RWPE2 (cell line): Measurements from ENCODE around the gene PTS.

ENCODE experiments used
- ATAC-seq: fragments of 200-7000 bp; cut with Tn5 transposase; 3 replicates; pipeline ENCODE4 v1.9.1; 2021; ENCODE audit warnings: low read depth
- DNase-seq: peaks from one replicate; pipeline ENCODE4 v3.0.0-alpha.2; 2020; ENCODE audit warnings: low spot score
- H3K27ac ChIP-seq: fragments of 450-650 bp; 2 replicates; pipeline ENCODE4 v1.5.1; 2017; ENCODE audit warnings: mild to moderate bottlenecking; ENCODE audit not compliant: poor library complexity, severe bottlenecking
- H3K27me3 ChIP-seq: fragments of 250-450 bp; sonication (Bioruptor Pico); 2 replicates; pipeline ENCODE4 v1.5.1; 2021; ENCODE audit warnings: mild to moderate bottlenecking, moderate library complexity; ENCODE audit not compliant: insufficient read depth, poor library complexity, severe bottlenecking
- H3K36me3 ChIP-seq: fragments of 250-450 bp; sonication (Bioruptor Pico); 2 replicates; pipeline ENCODE4 v1.5.1; 2020; ENCODE audit warnings: low read depth, mild to moderate bottlenecking, moderate library complexity
- H3K4me1 ChIP-seq: fragments of 250-450 bp; sonication (Bioruptor Pico); 2 replicates; pipeline ENCODE4 v1.5.1; 2021; ENCODE audit warnings: mild to moderate bottlenecking, moderate library complexity; ENCODE audit not compliant: insufficient read depth, poor library complexity, severe bottlenecking
- H3K4me3 ChIP-seq: fragments of 250-450 bp; sonication (Bioruptor Pico); 2 replicates; pipeline ENCODE4 v1.5.1; 2021; ENCODE audit warnings: mild to moderate bottlenecking, moderate library complexity; ENCODE audit not compliant: severe bottlenecking
- H3K9me3 ChIP-seq: fragments of 250-450 bp; sonication (Bioruptor Pico); 2 replicates; pipeline ENCODE4 v1.5.1; 2021; ENCODE audit warnings: mild to moderate bottlenecking, moderate library complexity; ENCODE audit not compliant: severe bottlenecking
- TF ChIP-seq, protein P1 (sequence below): fragments of 450-650 bp; IDR thresholded peaks from one replicate; pipeline ENCODE4 v1.5.1; 2017; ENCODE audit warnings: mild to moderate bottlenecking, moderate library complexity; ENCODE audit not compliant: poor library complexity, severe bottlenecking

The PTS gene

GRCh38 chr11:112226062-112226830 is at the start of gene PTS:
Gene PTS, plus strand, starts transcription at chr11:112226428. Its CDS starts 16 bp downstream, at chr11:112226444.
- Histone ChIP-seq H3K9me3 (no peaks in the 10 kb centered on the region), H3K4me3 (peak within 1 kb of the TSS; percentile 64), H3K4me1 (peaks cover 12% of the 10 kb centered on the region), H3K27ac (peak within 1 kb of the TSS; percentile 67), H3K27me3 (no peaks in the 10 kb centered on the region), H3K36me3 (peaks cover 28% of the 10 kb centered on the region)
- DNase-seq (peak; percentile 83), ATAC-seq (peak; percentile 96)
- TF ChIP-seq, protein P1, sequence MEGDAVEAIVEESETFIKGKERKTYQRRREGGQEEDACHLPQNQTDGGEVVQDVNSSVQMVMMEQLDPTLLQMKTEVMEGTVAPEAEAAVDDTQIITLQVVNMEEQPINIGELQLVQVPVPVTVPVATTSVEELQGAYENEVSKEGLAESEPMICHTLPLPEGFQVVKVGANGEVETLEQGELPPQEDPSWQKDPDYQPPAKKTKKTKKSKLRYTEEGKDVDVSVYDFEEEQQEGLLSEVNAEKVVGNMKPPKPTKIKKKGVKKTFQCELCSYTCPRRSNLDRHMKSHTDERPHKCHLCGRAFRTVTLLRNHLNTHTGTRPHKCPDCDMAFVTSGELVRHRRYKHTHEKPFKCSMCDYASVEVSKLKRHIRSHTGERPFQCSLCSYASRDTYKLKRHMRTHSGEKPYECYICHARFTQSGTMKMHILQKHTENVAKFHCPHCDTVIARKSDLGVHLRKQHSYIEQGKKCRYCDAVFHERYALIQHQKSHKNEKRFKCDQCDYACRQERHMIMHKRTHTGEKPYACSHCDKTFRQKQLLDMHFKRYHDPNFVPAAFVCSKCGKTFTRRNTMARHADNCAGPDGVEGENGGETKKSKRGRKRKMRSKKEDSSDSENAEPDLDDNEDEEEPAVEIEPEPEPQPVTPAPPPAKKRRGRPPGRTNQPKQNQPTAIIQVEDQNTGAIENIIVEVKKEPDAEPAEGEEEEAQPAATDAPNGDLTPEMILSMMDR: no peak

- no peak overlapping the region for H3K27ac ChIP-seq
- ATAC-seq (no peak), DNase-seq (no peak)
- no peaks in the 10 kb centered on the region for H3K36me3 ChIP-seq
- H3K27me3 ChIP-seq: no peaks in the 10 kb centered on the region
- TF ChIP-seq, protein P1: no peak
- H3K4me1 ChIP-seq: peaks cover 16% of the 10 kb centered on the region
- H3K4me3 ChIP-seq: no peak overlapping the region
- H3K9me3 ChIP-seq: no peaks in the 10 kb centered on the region
Observed at GRCh38 chr11:112177589-112177988, 48.6 kb upstream of the PTS start.

GRCh38 chr11:112178428-112178827 is 47.8 kb upstream of the PTS start:
- no peaks in the 10 kb centered on the region for H3K9me3 ChIP-seq
- H3K27ac ChIP-seq: no peak overlapping the region
- no peaks in the 10 kb centered on the region for H3K27me3 ChIP-seq
- no peak overlapping the region for H3K4me3 ChIP-seq
- DNase-seq: no peak
- TF ChIP-seq, protein P1: no peak
- peaks cover 14% of the 10 kb centered on the region for H3K4me1 ChIP-seq
- no peaks in the 10 kb centered on the region for H3K36me3 ChIP-seq
- ATAC-seq: no peak

DNA sequence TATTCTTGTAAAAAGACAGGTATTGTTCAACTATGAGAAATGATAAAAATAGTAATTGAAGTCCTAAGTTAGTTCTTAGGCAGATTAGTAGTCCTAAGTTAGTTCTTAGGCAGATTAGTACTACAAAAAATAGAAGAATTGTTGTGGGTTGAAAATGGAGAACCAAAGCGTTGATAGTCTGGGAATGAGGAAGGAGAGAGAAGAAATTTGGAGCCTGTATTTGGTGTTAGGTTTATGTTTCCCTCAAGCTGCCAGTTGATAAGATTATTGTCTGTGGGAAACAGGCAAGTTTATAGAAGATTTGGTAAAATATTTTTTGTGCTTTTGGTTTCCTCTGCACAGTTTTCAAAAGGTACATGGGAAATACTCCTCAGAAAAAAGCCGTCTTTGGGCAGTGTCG is 47.3 kb upstream of the PTS start:
- ATAC-seq (no peak), DNase-seq (no peak)
- H3K36me3 ChIP-seq: no peaks in the 10 kb centered on the region
- H3K27me3 ChIP-seq: no peaks in the 10 kb centered on the region
- H3K9me3 ChIP-seq: no peaks in the 10 kb centered on the region
- H3K4me1 ChIP-seq: peaks cover 14% of the 10 kb centered on the region
- no peak overlapping the region for H3K27ac ChIP-seq
- H3K4me3 ChIP-seq: no peak overlapping the region
- TF ChIP-seq, protein P1: no peak

GRCh38 chr11:112179601-112180000 is 46.6 kb upstream of the PTS start:
- DNase-seq: no peak
- no peaks in the 10 kb centered on the region for H3K9me3 ChIP-seq
- H3K36me3 ChIP-seq: no peaks in the 10 kb centered on the region
- no peak overlapping the region for H3K4me3 ChIP-seq
- peaks cover 12% of the 10 kb centered on the region for H3K4me1 ChIP-seq
- H3K27me3 ChIP-seq: no peaks in the 10 kb centered on the region
- H3K27ac ChIP-seq: no peak overlapping the region
- no peak for ATAC-seq
- TF ChIP-seq, protein P1: no peak
